Hepatocyte (in vitro differentiated cells): ENCODE measurements around the gene EVA1A.

Source experiments
- EZH2 ChIP-seq: fragments of 200-600 bp; sonication (generic); IDR thresholded peaks from 2 replicates; pipeline ENCODE4 v1.6.1; 2016; ENCODE audit warnings: antibody characterized with exemption, mild to moderate bottlenecking, borderline replicate concordance
- EZH2phosphoT487 ChIP-seq: fragments of 200-600 bp; sonication (generic); IDR thresholded peaks from one replicate; pipeline ENCODE4 v1.6.1; 2018; ENCODE audit warnings: antibody characterized with exemption, mild to moderate bottlenecking, low read depth, moderate library complexity; ENCODE audit not compliant: unreplicated experiment, severe bottlenecking
- TF ChIP-seq, protein P1 (sequence below): fragments of 200-600 bp; sonication (generic); IDR thresholded peaks from 2 replicates; pipeline ENCODE4 v1.5.1; 2016; ENCODE audit warnings: antibody characterized with exemption, mild to moderate bottlenecking; ENCODE audit not compliant: poor library complexity

DNA sequence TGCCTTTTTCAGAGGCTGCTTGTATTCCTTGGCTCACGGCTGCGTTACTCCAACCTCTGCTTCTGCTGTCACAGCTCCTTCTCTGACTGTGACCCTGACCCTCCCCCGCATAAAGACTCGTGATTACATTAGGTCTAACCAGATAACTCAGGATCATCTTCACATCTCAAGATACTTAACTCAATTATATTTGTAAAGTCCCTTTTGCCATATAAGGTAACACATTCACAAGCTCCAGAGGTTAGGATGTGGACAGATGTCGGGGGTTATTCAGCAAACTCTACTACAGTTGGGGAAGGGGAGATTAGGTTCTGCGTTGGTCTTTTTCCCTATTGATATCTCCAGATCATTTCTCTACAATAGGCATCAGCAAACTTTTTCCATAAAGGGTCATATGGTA lies 76.9 kb downstream of the EVA1A start:
- no peak for TF ChIP-seq EZH2phosphoT487
- TF ChIP-seq EZH2: no peak
- TF ChIP-seq, protein P1, sequence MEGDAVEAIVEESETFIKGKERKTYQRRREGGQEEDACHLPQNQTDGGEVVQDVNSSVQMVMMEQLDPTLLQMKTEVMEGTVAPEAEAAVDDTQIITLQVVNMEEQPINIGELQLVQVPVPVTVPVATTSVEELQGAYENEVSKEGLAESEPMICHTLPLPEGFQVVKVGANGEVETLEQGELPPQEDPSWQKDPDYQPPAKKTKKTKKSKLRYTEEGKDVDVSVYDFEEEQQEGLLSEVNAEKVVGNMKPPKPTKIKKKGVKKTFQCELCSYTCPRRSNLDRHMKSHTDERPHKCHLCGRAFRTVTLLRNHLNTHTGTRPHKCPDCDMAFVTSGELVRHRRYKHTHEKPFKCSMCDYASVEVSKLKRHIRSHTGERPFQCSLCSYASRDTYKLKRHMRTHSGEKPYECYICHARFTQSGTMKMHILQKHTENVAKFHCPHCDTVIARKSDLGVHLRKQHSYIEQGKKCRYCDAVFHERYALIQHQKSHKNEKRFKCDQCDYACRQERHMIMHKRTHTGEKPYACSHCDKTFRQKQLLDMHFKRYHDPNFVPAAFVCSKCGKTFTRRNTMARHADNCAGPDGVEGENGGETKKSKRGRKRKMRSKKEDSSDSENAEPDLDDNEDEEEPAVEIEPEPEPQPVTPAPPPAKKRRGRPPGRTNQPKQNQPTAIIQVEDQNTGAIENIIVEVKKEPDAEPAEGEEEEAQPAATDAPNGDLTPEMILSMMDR: no peak
